Gastrocnemius medialis (tissue), 4 donors: ENCODE measurements around the gene CD58. TPM values are rescaled to one million over a fixed set of nuclear protein-coding genes. Genes with fewer than 3 reads are reported as not detected.

ENCODE experiments used
- ATAC-seq, 2 donors: fragments of 150-250 bp; one replicate each; pipeline ENCODE4 v1.9.1; 2016
- DNase-seq, 2 donors: peaks; one replicate each; pipeline ENCODE4 v3.0.0-alpha.2; 2019
- H3K27ac ChIP-seq, 4 donors: fragments of 200-600 bp; sonication (generic); 1 replicate in 1 of 4; 2 replicates in 3 of 4; pipeline ENCODE4 v1.5.1; 2016 to 2018; ENCODE audit warnings: mild to moderate bottlenecking in 2 of 4, moderate library complexity in 1 of 4
- H3K27me3 ChIP-seq, 3 donors: fragments of 200-600 bp; sonication (generic) in 2 of 3; 1 replicate in 1 of 3; 2 replicates in 2 of 3; pipeline versions ENCODE4 v1.5.1 to v1.6.0; 2016 to 2019; ENCODE audit warnings: mild to moderate bottlenecking in 1 of 3, moderate library complexity in 1 of 3
- H3K36me3 ChIP-seq, 2 donors: fragments of 200-600 bp; sonication (generic) in 1 of 2; one replicate each; pipeline ENCODE4 v1.5.1; 2017 to 2018
- H3K4me1 ChIP-seq, 2 donors: fragments of 200-600 bp; sonication (generic) in 1 of 2; one replicate each; pipeline ENCODE4 v1.5.1; 2016 to 2017; ENCODE audit warnings: mild to moderate bottlenecking in 2 of 2
- H3K4me3 ChIP-seq, 4 donors: fragments of 200-600 bp; sonication (generic) in 3 of 4; 1 replicate in 1 of 4; 2 replicates in 3 of 4; pipeline ENCODE4 v1.5.1; 2016 to 2019; ENCODE audit warnings: mild to moderate bottlenecking in 2 of 4
- H3K9me3 ChIP-seq, 3 donors: fragments of 200-600 bp; sonication (generic) in 2 of 3; 1 replicate in 1 of 3; 2 replicates in 2 of 3; pipeline ENCODE4 v1.5.1; 2016 to 2019
- CTCF ChIP-seq, 5 experiments: fragments of 450-650 bp in 3 of 5; fragments of 200-600 bp in 2 of 5; sonication (generic) in 2 of 5; IDR thresholded peaks in 4 of 5; conservative IDR thresholded peaks in 1 of 5; 1 replicate in 4 of 5; 2 replicates in 1 of 5; pipeline ENCODE4 v1.5.1; 2016 to 2019; ENCODE audit warnings: antibody characterized with exemption in 5 of 5, mild to moderate bottlenecking in 3 of 5, moderate library complexity in 3 of 5
- POLR2A ChIP-seq, 2 donors: fragments of 450-650 bp; IDR thresholded peaks; one replicate each; pipeline ENCODE4 v1.6.1; 2017; ENCODE audit warnings: antibody characterized with exemption in 2 of 2, mild to moderate bottlenecking in 2 of 2, moderate library complexity in 2 of 2
- in situ Hi-C, 4 donors: fragments of 200-750 bp; cut with MboI; loops; one replicate each; pipeline versions ENCODE4 v1.15.0 to v1.8.0; 2017; ENCODE audit warnings: low sequenced_read_pairs in 4 of 4
- intact Hi-C: fragments of 100-400 bp; cut with DNase I; formaldehyde crosslinking; loops from one replicate; pipeline ENCODE4 v1.15.1; 2023; ENCODE audit warnings: low total_unique reads
- total RNA-seq, 4 donors: library from RNA; depleted of rRNA; stranded (reverse); fragments of >200 nt; gene quantifications; one replicate each; pipeline versions ENCODE4 v1.1.0 to v1.2.3, GENCODE V29; 2016

CD58 gene
- total RNA-seq, 4 donors from 2014 or later, result 4.1 to 15.9 (median 10.2) TPM

DNA sequence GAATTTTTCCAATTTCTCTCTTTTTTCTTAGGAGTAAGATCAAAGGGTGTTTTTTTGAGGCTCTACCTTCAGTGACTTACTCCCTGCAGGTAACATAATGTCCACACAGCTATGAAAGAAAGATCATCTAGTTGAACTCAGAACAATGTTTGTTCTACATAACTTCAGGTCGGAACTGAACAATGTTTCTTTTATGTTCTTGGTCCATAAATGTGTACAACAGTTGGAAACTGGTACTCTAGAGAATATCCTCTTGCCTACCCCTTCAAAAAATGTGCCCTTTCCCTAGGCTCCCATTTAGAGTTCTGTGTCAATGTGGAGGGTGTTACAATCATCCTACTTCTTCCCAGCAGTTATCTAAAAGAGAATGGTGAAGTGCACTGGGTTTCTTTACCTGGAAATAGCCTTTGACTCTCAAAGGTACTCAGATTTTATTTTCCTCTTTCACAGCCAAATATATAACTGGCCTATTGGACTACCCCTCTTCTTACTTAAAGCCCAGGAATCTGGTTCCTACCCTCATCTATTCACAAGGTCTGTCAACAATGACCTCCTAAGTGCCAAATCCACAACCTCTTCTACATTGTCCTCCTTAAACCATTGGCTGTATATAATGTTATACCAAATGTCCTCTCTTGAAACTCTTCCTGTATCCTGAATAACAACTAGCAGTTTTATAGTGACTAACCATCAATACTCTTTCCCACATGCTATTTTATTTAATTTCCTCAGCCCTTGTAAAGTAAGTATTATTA, 42.3 kb downstream of the CD58 start:
- DNase-seq (no peak), ATAC-seq (no peak)
- in situ Hi-C loops, result no loop called here
- no peak overlapping the region for H3K4me3 ChIP-seq
- no peaks in the 10 kb centered on the region for H3K27me3 ChIP-seq
- intact Hi-C loops, result no loop called here
- H3K36me3 ChIP-seq, result peaks cover 0 to 10% of the 10 kb centered on the region in 2 donors
- no peaks in the 10 kb centered on the region for H3K9me3 ChIP-seq
- H3K27ac ChIP-seq, result no peak overlapping the region
- TF ChIP-seq POLR2A (IDR thresholded peaks at IDR 0.05) (no peak), CTCF (IDR thresholded peaks at IDR 0.05 in 4 of 5, conservative IDR thresholded peaks at IDR 0.05 in 1 of 5) (no peak)
- no peaks in the 10 kb centered on the region for H3K4me1 ChIP-seq

GRCh38 chr1:116525440-116525839, 45.4 kb downstream of the CD58 start:
- intact Hi-C loops (no loop called here), in situ Hi-C loops (no loop called here)
- Histone ChIP-seq H3K4me1 (no peaks in the 10 kb centered on the region), H3K9me3 (no peaks in the 10 kb centered on the region), H3K36me3 (no peaks in the 10 kb centered on the region), H3K27ac (no peak overlapping the region), H3K4me3 (no peak overlapping the region), H3K27me3 (no peaks in the 10 kb centered on the region)
- DNase-seq, result no peak
- TF ChIP-seq CTCF (IDR thresholded peaks at IDR 0.05 in 4 of 5, conservative IDR thresholded peaks at IDR 0.05 in 1 of 5) (no peak), POLR2A (IDR thresholded peaks at IDR 0.05) (no peak)
- no peak for ATAC-seq

DNA sequence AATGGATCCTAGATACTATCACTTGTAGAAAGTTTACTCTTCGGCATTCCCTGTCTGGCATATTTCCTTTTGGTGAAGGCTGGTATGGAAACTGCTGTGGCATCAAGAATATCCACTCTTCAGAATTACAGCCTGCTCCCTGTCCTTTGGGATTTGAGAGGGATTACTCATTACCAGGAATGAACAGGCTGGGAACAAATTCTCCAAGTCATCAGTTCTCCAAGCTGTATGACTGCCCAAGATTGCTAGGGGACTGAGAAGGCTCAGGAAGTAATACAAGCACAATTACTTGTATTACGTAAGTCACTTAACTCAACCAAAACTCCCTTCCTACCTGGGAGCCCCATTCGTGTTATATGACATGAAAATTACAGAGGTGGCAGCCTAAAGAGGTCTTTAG, 49.6 kb downstream of the CD58 start:
- Histone ChIP-seq H3K27me3 (no peaks in the 10 kb centered on the region), H3K27ac (no peak overlapping the region), H3K4me3 (no peak overlapping the region), H3K36me3 (no peaks in the 10 kb centered on the region), H3K9me3 (no peaks in the 10 kb centered on the region), H3K4me1 (no peaks in the 10 kb centered on the region)
- no peak for ATAC-seq
- no peak for DNase-seq
- intact Hi-C loops (no loop called here), in situ Hi-C loops (no loop called here)
- TF ChIP-seq CTCF (IDR thresholded peaks at IDR 0.05 in 4 of 5, conservative IDR thresholded peaks at IDR 0.05 in 1 of 5), result no peak
- TF ChIP-seq POLR2A (IDR thresholded peaks at IDR 0.05), result no peak

DNA sequence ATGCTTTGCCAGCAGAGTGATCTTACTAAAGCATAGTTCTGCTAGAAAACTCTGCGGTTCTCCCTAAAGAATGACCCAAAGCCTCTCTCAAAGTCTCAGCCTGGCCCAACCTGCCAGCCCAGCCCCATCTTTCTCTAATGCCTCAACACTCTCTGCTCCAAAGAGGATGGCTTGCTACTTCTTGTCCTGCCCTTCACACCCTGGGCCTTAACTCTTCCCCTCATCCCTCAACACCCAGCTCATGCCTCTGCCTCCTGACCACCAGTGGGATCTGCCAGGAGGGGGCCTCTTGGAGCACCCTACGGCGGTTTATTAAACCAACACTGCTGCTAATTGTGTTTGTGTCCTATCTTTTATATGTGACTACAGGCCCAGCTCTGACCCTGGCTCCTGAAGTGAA, 52.4 kb downstream of the CD58 start:
- TF ChIP-seq POLR2A (IDR thresholded peaks at IDR 0.05), result no peak
- TF ChIP-seq CTCF (IDR thresholded peaks at IDR 0.05 in 4 of 5, conservative IDR thresholded peaks at IDR 0.05 in 1 of 5), result no peak

GRCh38 chr1:116516631-116517030, 54.2 kb downstream of the CD58 start:
- no peak overlapping the region for H3K4me3 ChIP-seq
- H3K9me3 ChIP-seq, result no peaks in the 10 kb centered on the region
- no peaks in the 10 kb centered on the region for H3K4me1 ChIP-seq
- no peaks in the 10 kb centered on the region for H3K27me3 ChIP-seq
- in situ Hi-C loops (no loop called here), intact Hi-C loops (no loop called here)
- H3K36me3 ChIP-seq, result no peaks in the 10 kb centered on the region
- no peak for TF ChIP-seq CTCF (IDR thresholded peaks at IDR 0.05 in 4 of 5, conservative IDR thresholded peaks at IDR 0.05 in 1 of 5)
- TF ChIP-seq POLR2A (IDR thresholded peaks at IDR 0.05), result no peak
- H3K27ac ChIP-seq, result no peak overlapping the region
- no peak for DNase-seq
- no peak for ATAC-seq

More for the DNA sequence above, 52.4 kb downstream of the CD58 start:
- no peaks in the 10 kb centered on the region for H3K9me3 ChIP-seq
- intact Hi-C loops, result no loop called here
- no peaks in the 10 kb centered on the region for H3K27me3 ChIP-seq
- H3K36me3 ChIP-seq, result no peaks in the 10 kb centered on the region
- ATAC-seq, result no peak
- DNase-seq, result no peak
- in situ Hi-C loops, result no loop called here
- H3K4me1 ChIP-seq, result no peaks in the 10 kb centered on the region
- H3K4me3 ChIP-seq, result no peak overlapping the region
- H3K27ac ChIP-seq, result no peak overlapping the region
